Kidney glomerular epithelial cell (primary cell): ENCODE measurements around the gene COPS8.

Experiments used
- DNase-seq: peaks from one replicate; lab custom pipeline; 2025; lab: John Stamatoyannopoulos, UW

COPS8 gene

DNA sequence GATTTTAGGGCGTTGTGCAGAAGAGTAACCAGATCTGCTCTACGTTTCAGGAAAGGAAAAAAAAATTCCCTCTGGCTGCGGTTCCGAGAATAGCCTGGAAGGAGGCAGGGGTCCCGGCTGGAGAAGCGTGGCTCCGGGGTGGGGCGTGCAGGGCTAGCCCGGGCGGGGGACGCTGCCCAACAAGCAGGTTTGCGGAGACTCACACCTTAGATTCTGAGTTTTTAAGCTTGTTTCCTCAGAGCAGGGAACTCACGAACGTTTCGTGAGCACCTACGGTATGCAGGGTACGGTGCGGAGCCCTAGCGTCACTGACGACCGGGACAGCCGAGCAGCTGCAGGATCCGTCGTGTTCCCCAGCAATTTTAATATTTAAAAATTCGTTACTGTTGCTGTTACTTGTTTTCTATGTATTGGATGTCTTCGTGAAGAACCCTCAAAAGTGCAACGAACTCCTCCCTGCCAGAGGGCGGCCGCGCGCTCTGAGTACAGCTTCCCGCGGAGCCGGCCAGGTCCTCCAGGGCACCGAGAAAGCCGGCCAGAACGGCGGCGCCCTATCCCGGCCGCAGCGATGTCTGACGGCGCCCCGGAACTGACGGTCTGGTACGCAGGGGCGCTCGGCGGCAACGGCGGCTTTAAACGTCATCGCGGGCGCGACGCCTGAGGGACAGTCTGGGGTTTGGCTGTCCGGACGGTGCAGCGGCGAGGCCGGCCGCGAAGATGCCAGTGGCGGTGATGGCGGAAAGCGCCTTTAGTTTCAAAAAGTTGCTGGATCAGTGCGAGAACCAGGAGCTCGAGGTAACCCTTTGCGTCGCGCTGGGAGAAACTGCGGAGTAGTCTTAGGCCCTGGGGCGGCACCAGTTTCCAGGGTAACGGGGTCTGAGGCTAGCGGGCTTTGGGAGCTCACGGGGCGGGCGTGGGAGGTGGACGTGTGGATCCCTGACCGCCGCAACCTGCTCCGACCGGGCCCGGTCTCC is at the start of gene COPS8:
COPS8 (plus strand) TSS at position 642 of the 974 bp plus-strand sequence; CDS start at position 718, 76 bp downstream.
- DNase-seq, result peak; percentile 73

DNA sequence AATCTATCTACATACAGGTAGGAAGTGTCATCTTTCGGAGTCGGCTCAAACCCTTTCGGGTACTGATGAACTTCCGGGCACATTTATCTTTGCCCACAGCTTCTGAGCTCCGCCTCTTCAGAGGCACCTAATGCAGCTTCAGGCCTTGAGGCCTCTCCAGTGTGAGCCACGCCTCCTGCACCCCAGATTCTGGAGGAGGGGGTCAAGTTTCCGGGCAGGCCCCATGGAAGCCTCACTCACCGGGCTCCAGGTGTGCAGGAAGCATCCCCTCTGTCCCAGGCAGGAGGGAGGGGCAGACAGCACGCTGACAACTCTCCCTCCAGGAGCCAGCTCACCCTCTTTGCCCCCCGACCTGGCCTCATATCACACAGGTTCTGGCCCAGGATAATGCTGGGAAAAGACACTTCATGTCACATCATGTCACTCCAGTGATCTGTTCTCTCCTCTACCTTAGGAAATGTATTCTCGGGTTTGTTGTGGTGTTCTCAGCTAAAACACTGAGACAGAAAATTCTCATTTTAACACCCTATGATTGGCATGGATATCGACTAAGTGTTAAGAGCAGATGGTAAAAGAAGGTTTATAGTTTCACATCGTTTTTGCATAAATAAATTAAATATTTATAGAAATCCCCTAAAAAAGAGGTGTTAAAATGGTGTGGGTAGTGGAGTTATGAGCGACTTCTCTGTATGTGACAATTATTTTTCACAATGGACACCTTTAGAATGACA is 46.2 kb upstream of the COPS8 start:
- DNase-seq, result no peak

DNA sequence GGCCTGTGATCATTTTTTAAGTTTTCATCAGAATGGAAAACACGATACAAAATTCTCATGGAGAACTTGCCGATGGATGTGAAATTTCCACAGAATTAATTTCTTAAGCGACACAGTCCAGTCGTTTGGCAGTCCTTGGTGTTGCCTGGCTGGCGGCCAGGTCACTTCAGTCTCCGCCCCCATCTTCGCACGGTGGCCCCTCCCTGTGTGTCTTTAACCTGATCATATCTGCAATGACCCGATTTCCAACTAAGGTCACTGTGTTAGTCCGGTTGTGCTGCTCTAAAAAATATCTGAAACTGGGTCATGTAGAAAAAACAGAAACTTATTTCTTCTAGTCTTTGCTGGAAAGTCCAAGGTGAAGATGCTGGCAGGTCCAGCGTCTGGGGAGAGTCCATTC is 44.5 kb upstream of the COPS8 start:
- no peak for DNase-seq

DNA sequence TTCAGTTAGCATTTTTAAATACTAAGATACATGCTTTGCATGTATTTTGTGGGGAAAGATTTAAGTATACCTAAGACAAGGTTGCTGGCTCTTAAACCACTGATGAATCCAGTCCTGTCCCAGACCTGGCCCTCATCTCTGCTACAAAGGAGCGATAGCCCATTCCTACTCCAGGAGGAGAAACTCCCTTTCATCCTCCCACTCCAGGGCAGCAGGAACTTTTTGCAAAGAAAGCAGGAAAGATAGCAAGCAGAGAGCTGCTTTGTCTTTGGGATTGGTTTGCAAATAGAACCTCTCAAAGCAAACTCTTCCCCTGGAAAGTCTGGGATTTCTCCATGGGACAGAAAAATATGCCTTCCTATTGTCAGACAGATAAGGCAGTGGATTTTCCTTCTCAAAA is 43.6 kb upstream of the COPS8 start:
- DNase-seq, result no peak

DNA sequence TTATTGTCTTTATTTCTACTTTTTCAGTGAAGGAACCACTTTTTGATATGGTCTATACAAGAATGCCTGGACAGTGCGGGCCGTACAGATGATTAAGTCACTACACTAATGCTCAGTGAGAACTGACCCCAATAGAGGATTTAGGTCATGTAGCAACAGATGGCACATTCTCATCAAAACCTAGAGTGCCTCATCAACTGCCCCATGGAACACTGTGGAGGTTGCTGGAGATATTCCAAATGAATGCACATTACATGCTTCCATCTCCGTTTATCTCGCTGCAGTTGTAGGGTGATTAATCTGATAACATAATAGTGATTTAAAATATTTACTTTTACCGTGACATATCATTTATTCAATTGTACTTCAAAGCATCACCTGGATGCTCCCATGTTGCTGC is 41.8 kb upstream of the COPS8 start:
- no peak for DNase-seq

DNA sequence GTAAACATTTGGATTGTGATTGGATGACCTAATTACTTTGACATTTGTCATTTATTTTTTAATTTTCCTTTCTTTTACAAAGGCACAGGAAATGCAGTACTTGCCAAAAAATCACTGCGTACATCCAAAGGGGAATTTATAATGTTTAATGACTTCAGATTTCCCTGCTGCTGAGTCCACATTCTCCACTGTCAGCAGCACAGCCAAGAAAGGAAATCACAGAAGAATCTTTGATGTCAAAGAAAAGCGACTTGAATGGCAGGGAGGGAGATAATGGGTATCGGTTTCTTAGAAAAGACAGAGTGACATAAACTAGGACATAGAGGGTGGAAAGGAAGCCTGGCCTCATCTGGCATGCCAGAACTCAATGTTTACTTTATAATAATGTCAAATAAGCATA is 41.4 kb upstream of the COPS8 start:
- DNase-seq, result no peak

DNA sequence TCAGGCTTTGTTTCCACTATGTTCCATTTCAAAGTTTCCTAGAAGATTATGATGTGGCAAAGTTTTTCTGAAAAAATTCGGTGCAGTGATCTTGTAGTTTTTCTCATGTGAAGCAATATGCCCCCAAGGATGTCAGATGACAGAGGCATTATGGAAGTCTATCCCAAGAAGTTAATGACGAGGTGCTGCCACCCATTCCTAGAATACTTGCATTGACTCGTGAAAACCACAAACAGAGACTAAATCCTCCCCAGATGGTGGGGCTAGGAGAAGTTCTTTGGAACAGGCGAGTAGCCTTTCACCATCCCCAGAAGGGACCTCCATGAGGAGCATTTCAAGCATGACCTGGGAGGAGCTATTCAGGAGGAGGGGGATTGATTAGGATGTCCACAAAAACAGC is 40.2 kb upstream of the COPS8 start:
- DNase-seq, result no peak

DNA sequence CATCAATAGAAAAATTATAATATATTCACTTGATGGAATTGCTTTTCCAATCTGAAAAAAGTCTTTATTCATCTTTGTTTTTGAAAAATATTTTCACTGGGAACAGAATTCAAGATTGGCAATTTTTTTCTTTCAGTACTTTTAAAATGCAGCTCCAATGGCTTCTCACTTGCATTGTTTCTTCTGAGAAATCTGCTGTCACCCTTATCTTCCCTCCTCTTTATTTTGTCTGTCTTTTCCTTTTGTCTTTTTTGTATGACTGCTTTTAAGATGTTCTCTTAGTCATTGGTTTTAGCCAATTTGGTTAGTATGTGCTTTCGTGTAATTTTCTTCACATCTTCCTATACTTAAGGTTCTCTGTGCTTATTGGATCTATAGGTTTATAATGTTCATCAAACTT is 37.1 kb upstream of the COPS8 start:
- DNase-seq, result no peak

DNA sequence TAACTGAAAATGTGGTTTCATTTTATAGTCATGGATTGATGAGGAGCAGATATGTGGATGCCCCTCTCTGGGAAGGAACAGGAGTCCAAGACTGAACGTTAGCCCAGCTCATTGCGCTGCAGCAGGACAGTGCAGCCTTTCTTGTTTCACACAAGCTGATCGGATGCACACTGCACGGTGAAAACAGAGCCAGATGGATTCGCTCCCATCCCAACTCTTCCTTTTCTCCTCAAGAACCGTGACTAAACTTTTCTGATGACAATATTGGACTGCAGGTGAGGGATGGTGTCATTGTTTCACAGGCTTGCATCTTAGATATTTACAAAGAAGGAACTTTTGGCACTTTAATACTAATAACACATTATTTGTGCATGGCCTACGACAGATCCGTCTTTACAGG is 33.8 kb upstream of the COPS8 start:
- DNase-seq, result no peak

DNA sequence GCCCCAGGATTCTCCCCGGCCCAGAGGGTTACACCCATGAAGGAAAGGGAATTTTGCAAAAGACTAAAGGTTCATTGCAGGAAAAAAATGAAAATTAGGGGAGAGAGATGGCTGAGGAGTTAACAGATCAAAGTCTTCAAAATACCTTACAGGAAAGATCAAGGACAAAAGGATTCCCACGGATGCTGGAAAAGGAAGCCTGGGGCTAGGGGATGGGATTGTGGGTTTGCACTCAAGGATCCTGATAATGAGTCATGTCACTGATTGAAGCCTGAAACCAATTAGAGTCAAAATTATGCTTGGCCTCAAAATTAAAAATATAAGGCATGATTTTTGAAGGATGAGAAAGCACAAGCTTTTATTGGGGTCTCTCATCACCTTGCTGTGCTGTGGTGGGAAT is 32.6 kb upstream of the COPS8 start:
- DNase-seq, result no peak

DNA sequence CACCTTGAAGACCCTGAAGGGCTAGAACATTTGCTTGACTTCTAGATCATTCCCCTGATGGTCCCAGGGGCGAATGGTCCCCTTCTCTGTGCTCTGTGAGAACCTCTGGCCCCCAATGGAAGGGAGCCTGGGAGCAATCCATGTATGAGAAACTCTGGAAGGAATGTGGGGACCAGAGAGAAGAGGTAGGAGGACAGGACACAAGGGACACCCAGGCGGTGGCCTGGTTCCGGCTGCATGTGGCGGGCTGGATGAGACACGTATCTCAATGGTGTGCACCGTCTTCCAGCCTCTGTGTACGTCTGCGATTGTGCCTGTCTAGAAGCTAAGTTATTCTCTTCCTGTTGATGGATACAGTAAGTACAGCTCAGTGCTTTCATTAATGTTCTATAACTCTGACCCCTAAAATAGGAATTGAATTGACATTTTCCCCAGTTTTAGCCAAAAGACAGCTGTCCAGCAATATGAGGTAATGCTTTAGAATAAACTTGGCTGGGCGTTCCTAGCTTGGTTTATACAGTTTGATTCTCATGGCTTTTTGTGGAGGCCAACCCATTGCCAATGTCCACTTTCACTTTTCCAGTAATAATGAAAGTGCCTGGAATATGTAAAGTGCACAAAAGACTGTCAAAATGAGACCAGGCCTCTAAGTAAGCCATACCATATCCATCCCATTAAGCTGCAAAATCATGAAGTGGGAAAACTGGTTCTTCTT is 30.1 kb upstream of the COPS8 start:
- DNase-seq, result no peak

DNA sequence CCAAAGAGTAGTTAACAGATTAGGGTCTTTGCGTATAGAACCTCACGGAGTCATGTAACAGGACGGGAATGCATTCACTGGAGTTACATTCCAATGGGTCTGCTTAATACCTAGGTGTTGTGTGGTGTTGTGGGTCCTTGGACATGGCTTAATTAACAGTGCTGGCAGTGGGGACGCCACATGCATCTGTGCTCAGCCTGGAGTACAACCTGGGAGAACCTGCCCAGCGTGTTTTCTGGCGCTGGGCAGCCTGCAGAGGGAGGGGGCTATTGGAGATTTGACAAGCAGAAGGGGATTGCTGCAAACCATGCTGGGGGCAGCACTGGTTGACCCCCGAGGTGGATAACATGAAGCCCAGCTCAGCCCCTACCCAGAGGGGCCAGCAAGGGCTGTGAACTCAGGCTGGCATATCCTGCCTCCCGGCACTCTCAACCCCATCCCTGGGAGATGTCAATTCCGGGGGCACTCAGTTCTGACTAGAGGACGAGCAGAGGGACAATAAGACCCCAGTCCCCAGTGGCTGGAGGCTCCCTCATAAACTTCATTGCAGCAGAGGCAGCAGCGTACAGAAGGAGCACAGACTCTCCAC is 29.3 kb upstream of the COPS8 start:
- DNase-seq, result no peak

DNA sequence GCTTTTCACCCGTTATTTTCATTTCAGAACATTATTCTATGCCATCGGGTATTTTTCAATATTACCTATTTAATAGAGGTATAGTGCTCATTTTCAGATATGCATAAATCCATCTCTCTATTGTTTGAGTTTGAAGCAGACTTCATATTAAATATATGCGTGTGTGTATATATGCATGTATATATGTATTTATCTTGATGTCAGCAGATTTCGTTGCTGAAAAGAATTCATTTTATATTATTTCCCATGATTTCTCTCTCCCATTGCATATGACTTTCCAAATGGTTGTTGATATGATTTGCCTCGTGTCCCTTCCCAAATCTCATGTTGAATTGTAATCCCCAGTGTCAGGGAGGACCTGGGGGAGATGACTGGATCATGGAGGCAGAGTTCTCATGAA is 28.6 kb upstream of the COPS8 start:
- DNase-seq, result no peak

DNA sequence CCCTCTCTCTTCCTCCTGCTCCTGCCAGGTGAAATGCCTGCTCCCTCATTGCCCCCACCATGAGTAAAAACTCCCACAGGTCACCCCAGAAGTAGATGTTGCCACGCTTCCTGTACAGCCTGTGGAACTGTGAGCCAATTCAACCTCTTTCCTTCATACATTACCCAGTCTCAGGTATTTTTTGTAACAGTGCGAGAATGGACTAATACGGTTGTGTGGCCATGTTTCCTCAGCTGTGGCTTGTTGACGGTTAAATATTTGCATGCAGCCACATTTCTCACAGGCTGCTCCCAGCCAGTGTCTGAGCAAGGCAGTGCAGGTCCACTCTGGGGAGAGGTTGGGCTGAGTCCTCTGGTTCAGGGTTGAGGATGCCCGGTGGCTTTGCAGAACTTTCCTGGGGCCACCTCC is 27.8 kb upstream of the COPS8 start:
- DNase-seq, result no peak

DNA sequence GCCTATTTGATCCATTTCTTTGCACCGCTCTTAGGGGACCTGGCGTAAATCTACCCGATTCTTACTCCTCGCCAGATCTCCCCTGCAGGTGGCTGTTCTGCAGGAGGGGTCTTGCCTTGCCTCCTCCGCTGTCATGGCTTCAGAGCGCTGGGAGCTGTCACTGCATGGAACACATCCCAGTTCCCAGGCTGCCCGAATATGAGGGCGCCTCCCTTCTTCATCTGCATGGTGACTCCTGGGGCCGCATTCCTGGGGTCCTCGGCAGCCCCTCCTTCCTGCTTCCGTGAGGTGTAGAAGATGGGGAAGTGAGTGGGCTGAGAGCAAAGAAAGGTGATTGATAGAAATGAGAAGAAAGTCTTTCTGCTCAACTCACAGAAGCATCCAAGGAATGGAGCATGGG is 27.3 kb upstream of the COPS8 start:
- DNase-seq, result no peak

DNA sequence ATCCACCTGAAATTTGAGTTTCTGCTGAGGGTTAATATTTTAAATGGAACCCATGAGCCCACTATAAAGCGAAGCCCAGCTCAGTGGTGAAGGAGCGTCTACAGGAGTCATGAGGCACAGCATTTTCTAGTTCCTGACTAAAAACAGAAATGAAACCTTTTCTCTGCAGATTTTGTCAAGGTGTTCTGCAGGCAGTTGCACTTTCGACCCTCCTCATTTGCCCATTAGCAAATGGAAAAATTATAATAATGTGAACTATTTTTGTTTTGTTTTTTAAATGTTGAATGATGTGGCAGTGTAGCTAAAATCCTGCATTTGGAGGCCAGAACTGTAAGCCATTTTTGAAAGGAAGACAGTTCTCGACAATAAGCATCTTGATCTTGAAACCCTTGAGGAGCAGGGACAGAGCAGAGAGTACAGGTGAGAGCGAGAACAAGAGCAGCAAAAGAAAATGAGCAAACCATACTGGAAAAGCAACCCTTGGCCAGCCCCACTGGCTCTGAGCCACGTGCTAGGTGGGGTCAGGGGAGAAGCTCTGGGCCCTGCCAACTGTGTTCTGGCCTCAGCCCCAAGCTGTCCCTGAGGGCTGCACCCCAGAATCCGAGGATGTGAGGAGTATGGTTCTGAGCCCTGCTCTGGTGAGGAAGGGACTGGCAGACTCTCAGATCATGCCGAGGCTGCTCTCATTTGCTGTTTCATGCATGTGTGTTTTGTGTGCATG is 26.4 kb upstream of the COPS8 start:
- no peak for DNase-seq

DNA sequence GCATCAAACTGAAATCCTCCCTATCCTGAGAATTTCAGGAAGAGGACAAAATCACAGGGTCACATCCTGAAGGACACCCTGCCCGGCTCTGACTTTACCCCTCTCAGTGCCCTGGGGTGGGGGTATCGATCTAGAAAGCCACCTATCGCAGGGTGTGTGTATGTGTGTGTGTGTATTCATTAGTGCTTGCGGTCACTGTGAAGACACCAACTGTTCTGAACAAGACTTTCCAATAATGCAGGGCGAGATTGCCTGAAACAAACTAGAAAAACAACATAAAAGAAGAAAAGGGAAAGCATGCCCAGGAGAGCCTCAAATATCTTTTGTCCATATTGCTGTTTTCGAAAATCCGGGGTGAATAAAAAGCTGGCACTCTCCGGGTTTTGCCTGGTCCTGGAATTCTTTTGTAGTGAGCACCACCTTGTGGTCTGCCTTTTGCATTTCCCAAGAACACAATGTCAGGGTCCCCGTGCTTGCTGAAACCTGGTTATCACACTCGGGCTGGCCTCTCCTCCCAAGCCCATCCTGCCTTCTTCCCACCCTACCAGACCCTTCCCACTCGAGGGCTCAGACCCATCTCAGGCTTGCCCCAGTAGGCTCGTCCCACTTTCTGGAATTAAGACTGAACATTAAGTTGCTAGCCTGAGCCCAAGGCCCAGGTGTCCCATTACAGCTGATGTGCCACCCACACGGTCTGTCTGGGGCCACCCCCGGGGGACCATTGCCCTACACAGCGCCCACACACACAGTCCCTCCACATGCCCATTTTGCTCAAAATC is 25.0 kb upstream of the COPS8 start:
- peak; percentile 61 for DNase-seq

DNA sequence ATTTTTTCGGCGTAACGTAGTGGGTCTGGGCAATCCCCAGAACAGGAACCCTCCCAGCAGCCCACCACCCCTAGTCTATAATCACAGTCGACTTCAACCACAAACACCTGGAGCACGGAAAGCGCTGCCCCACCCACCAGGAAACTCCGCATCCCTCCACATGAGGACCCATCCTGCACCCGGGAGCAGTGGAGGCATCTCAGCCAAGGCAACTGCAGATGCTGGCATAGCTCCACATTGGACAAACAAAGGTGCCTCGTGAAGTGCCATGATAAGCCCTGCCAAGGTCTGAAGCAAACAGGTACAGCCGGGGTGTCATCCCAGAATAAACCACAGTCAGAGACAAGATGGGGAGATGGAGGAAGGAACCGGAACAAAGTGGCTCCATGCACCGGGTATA is 24.3 kb upstream of the COPS8 start:
- no peak for DNase-seq

DNA sequence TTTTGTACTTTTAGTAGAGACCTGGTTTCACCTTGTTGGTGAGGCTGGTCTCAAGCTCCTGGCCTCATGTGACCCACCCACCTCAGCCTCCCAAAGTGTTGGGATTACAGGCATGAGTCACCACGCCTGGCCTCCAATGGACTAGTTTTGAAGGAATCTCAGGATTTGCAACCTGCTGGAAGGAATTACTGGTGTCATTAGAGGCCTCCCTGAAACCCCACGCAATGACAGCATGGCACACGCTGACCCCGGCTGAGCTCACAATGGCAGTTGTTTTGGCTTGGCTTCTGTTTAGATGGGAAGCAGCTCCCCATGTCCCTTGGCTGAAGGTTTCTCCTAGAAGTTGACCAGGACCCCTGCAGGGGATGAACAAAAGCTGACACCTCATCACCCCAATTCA is 23.1 kb upstream of the COPS8 start:
- DNase-seq, result no peak

DNA sequence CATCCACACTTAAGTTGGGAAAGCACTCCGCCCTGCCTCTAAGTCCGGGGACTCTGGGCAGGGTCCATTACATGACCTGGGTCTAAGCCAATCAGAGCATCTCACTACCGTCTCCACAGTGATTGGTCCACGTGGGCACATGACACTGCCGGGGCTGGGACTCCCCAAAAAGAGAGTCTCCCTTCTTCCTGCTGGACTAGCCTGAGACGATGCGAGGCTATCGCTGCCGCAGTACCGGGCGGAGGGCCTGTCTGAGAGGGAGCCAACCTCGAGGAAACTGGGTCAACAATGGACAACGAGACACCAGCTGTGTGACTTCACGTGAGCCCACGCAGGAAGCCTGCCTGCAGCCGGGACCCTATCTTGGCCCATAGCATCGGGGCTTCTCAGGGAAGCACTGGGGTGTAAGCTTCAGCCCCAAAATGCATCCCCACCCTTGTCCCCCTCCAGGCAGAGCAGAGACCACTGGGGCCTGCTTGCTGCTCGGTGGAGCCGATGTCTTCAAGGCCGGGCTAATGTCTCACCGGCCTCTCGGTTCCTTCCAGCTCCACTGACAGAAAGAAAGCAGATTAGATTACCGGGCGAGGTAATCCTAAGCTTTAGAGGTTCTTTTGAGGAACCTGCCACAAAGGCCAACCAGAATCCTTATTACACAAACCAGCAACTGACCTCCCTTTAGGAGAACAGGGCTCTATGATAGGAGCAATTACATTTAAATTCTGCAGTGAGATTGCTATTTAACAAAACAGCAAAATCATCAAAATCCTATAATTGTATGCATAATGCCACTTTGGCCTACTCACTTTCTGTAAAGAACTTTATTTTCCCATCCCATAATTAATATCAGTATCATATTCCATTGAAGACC is 21.3 kb upstream of the COPS8 start:
- DNase-seq, result no peak
